ENCODE data around the gene CHST8. TPM values are rescaled to one million over a fixed set of nuclear protein-coding genes. Genes with fewer than 3 reads are reported as not detected.

CHST8 gene
- total RNA-seq, 1 donor from 2014 or later = not detected

DNA sequence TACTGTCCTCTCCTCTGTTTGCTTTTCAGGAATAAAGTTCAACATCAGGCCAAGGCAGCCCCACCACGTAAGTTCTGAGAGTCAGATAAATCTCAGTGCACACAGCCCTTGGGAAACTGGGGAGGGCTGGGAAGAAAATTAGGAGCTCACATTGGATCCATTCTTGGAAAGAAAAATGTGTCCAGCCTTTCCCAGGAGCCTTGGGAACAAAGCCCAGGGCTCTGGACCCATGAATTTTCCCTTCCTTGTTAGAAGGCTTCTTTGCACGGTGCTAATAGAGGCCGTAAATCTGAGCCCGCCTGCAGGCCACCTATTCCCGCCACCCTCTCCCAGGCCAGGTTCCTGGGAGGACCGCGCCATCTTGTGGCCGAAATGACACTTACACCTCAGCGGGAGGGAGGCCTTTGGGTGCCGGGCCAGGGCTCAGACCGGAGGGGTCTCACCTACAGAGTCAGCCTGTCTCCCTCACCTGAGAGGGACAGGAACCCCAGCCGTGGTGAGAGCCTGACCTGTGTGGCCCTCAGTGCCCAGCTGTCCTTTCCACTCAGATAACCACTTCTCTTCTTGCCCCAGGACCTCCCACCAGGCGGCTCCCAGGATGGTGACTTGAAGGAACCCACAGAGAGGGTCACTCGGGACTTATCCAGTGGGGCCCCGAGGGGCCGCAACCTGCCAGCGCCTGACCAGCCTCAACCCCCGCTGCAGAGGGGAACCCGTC, 149.8 kb downstream of the CHST8 start:
- H2AFZ ChIP-seq (ENCODE audit: low read depth, low read length) = no peak overlapping the region
- no peaks in the 10 kb centered on the region for H3K9me3 Mint-ChIP-seq (ENCODE audit: unreplicated experiment)
- no peak overlapping the region for H3K27ac Mint-ChIP-seq (ENCODE audit: unreplicated experiment)
- H3K4me3 Mint-ChIP-seq (ENCODE audit: unreplicated experiment) = no peak overlapping the region
- no peak overlapping the region for H3K9ac ChIP-seq (ENCODE audit: low read length)
- FAIRE-seq (no peak), DNase-seq (ENCODE audit: low read depth) (no peak)
- H3K4me1 Mint-ChIP-seq (ENCODE audit: low read depth, unreplicated experiment) = peaks cover 2% of the 10 kb centered on the region
- peaks cover 59% of the 10 kb centered on the region for H3K27me3 Mint-ChIP-seq (ENCODE audit: low read depth, unreplicated experiment)
- no peaks in the 10 kb centered on the region for H3K36me3 Mint-ChIP-seq (ENCODE audit: low read depth, unreplicated experiment)
- H3K9me3 ChIP-seq (ENCODE audit: insufficient read depth, low read depth, low read length) = no peaks in the 10 kb centered on the region
- no peaks in the 10 kb centered on the region for H3K4me1 ChIP-seq (ENCODE audit: insufficient read depth, low read length)
- no peak overlapping the region for H3K4me2 ChIP-seq (ENCODE audit: low read length)
- no peaks in the 10 kb centered on the region for H3K36me3 ChIP-seq (ENCODE audit: insufficient read depth, low read length)
- H3K27me3 ChIP-seq (ENCODE audit: insufficient read depth, low read length) = peaks cover 2% of the 10 kb centered on the region
- no peaks in the 10 kb centered on the region for H3K79me2 ChIP-seq (ENCODE audit: insufficient read depth, low read length)
- no peak overlapping the region for H3K27ac ChIP-seq (ENCODE audit: low read depth, low read length)
- H4K20me1 ChIP-seq (ENCODE audit: insufficient read depth, low read length) = no peaks in the 10 kb centered on the region
- peak; percentile 64 for TF ChIP-seq CTCF (IDR thresholded peaks at IDR 0.05; ENCODE audit: insufficient read depth, low read depth, low read length)
- TF ChIP-seq EZH2 (IDR thresholded peaks at IDR 0.05; ENCODE audit: insufficient read depth, low read length) = no peak
- no peak overlapping the region for H3K4me3 ChIP-seq (ENCODE audit: insufficient read depth, low read depth, low read length)

DNA sequence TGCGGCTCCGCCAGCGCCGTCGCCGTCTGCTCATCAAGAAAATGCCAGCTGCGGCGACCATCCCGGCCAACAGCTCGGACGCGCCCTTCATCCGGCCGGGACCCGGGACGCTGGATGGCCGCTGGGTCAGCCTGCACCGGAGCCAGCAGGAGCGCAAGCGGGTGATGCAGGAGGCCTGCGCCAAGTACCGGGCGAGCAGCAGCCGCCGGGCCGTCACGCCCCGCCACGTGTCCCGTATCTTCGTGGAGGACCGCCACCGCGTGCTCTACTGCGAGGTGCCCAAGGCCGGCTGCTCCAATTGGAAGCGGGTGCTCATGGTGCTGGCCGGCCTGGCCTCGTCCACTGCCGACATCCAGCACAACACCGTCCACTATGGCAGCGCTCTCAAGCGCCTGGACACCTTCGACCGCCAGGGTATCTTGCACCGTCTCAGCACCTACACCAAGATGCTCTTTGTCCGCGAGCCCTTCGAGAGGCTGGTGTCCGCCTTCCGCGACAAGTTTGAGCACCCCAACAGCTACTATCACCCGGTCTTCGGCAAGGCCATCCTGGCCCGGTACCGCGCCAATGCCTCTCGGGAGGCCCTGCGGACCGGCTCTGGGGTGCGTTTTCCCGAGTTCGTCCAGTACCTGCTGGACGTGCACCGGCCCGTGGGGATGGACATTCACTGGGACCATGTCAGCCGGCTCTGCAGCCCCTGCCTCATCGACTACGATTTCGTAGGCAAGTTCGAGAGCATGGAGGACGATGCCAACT, 150.5 kb downstream of the CHST8 start:
- Mint-ChIP-seq H3K27me3 (ENCODE audit: low read depth, unreplicated experiment) (peaks cover 55% of the 10 kb centered on the region), H3K27ac (ENCODE audit: unreplicated experiment) (no peak overlapping the region), H3K36me3 (ENCODE audit: low read depth, unreplicated experiment) (no peaks in the 10 kb centered on the region), H3K4me3 (ENCODE audit: unreplicated experiment) (no peak overlapping the region), H3K9me3 (ENCODE audit: unreplicated experiment) (no peaks in the 10 kb centered on the region), H3K4me1 (ENCODE audit: low read depth, unreplicated experiment) (peaks cover 2% of the 10 kb centered on the region)
- Histone ChIP-seq H3K4me2 (ENCODE audit: low read length) (no peak overlapping the region), H3K27me3 (ENCODE audit: insufficient read depth, low read length) (peaks cover 2% of the 10 kb centered on the region), H3K9me3 (ENCODE audit: insufficient read depth, low read depth, low read length) (no peaks in the 10 kb centered on the region), H3K9ac (ENCODE audit: low read length) (no peak overlapping the region), H3K4me1 (ENCODE audit: insufficient read depth, low read length) (no peaks in the 10 kb centered on the region), H3K36me3 (ENCODE audit: insufficient read depth, low read length) (no peaks in the 10 kb centered on the region), H2AFZ (ENCODE audit: low read depth, low read length) (no peak overlapping the region), H3K4me3 (ENCODE audit: insufficient read depth, low read depth, low read length) (no peak overlapping the region), H4K20me1 (ENCODE audit: insufficient read depth, low read length) (no peaks in the 10 kb centered on the region), H3K27ac (ENCODE audit: low read depth, low read length) (no peak overlapping the region), H3K79me2 (ENCODE audit: insufficient read depth, low read length) (no peaks in the 10 kb centered on the region)
- FAIRE-seq = no peak
- DNase-seq (ENCODE audit: low read depth) = no peak
- no peak for TF ChIP-seq CTCF (IDR thresholded peaks at IDR 0.05; ENCODE audit: insufficient read depth, low read depth, low read length)
- TF ChIP-seq EZH2 (IDR thresholded peaks at IDR 0.05; ENCODE audit: insufficient read depth, low read length) = no peak

GRCh38 chr19:33772858-33773180, 151.1 kb downstream of the CHST8 start:
- H4K20me1 ChIP-seq (ENCODE audit: insufficient read depth, low read length) = no peaks in the 10 kb centered on the region
- H3K27me3 ChIP-seq (ENCODE audit: insufficient read depth, low read length) = peaks cover 2% of the 10 kb centered on the region
- Mint-ChIP-seq H3K27ac (ENCODE audit: unreplicated experiment) (no peak overlapping the region), H3K9me3 (ENCODE audit: unreplicated experiment) (no peaks in the 10 kb centered on the region), H3K27me3 (ENCODE audit: low read depth, unreplicated experiment) (peaks cover 51% of the 10 kb centered on the region), H3K4me3 (ENCODE audit: unreplicated experiment) (no peak overlapping the region), H3K4me1 (ENCODE audit: low read depth, unreplicated experiment) (peaks cover 2% of the 10 kb centered on the region), H3K36me3 (ENCODE audit: low read depth, unreplicated experiment) (no peaks in the 10 kb centered on the region)
- no peaks in the 10 kb centered on the region for H3K79me2 ChIP-seq (ENCODE audit: insufficient read depth, low read length)
- FAIRE-seq (no peak), DNase-seq (ENCODE audit: low read depth) (no peak)
- H3K4me1 ChIP-seq (ENCODE audit: insufficient read depth, low read length) = no peaks in the 10 kb centered on the region
- no peak overlapping the region for H3K27ac ChIP-seq (ENCODE audit: low read depth, low read length)
- TF ChIP-seq CTCF (IDR thresholded peaks at IDR 0.05; ENCODE audit: insufficient read depth, low read depth, low read length) = no peak
- TF ChIP-seq EZH2 (IDR thresholded peaks at IDR 0.05; ENCODE audit: insufficient read depth, low read length) = no peak
- H3K36me3 ChIP-seq (ENCODE audit: insufficient read depth, low read length) = no peaks in the 10 kb centered on the region
- no peak overlapping the region for H2AFZ ChIP-seq (ENCODE audit: low read depth, low read length)
- H3K4me3 ChIP-seq (ENCODE audit: insufficient read depth, low read depth, low read length) = no peak overlapping the region
- no peaks in the 10 kb centered on the region for H3K9me3 ChIP-seq (ENCODE audit: insufficient read depth, low read depth, low read length)
- H3K4me2 ChIP-seq (ENCODE audit: low read length) = no peak overlapping the region
- no peak overlapping the region for H3K9ac ChIP-seq (ENCODE audit: low read length)
